ENCODE measurements around the gene CIAO2B.

The CIAO2B gene

GRCh38 chr16:66944054-66944441 is 9.8 kb upstream of the CIAO2B start:
- TF ChIP-seq FOXM1 (IDR thresholded peaks at IDR 0.05; ENCODE audit: borderline replicate concordance) (no peak), ELF4 (IDR thresholded peaks at IDR 0.05) (no peak), NFRKB (IDR thresholded peaks at IDR 0.05) (no peak), BHLHE40 (IDR thresholded peaks at IDR 0.05; ENCODE audit: borderline replicate concordance) (no peak), ZNF384 (IDR thresholded peaks at IDR 0.05) (no peak), L3MBTL2 (conservative IDR thresholded peaks at IDR 0.05) (no peak), HDGF (IDR thresholded peaks at IDR 0.05; ENCODE audit: borderline replicate concordance) (no peak), SUZ12 (IDR thresholded peaks at IDR 0.05) (no peak), TARDBP (IDR thresholded peaks at IDR 0.05) (no peak), SP1 (IDR thresholded peaks at IDR 0.05) (no peak), FOXA1 (IDR thresholded peaks at IDR 0.05) (no peak), PKNOX1 (IDR thresholded peaks at IDR 0.05) (no peak), ARNT (IDR thresholded peaks at IDR 0.05) (no peak), FOXK2 (IDR thresholded peaks at IDR 0.05) (no peak), LEF1 (IDR thresholded peaks at IDR 0.05; ENCODE audit: borderline replicate concordance) (no peak), CTBP1 (IDR thresholded peaks at IDR 0.05; ENCODE audit: borderline replicate concordance) (no peak)
- POLR2A ChIA-PET = interaction anchor here (1.2 kb wide), 1 partner anchor 17 kb away, joined by 3 read pairs; no protein-coding TSS in a partner anchor
- DNase-seq (ENCODE audit: extremely low spot score) = no peak
- CTCF ChIA-PET = interaction anchor here (0.6 to 1.5 kb wide), 3 partner anchors 17 to 53 kb away, joined by 3 to 4 read pairs (median 4); partner anchors contain the start of gene CES3

GRCh38 chr16:66943426-66944053 is 9.3 kb upstream of the CIAO2B start:
- TF ChIP-seq CTBP1 (IDR thresholded peaks at IDR 0.05; ENCODE audit: borderline replicate concordance) = no peak
- TF ChIP-seq BHLHE40 (IDR thresholded peaks at IDR 0.05; ENCODE audit: borderline replicate concordance) = no peak
- TF ChIP-seq HDGF (IDR thresholded peaks at IDR 0.05; ENCODE audit: borderline replicate concordance) = no peak
- TF ChIP-seq ELF4 (IDR thresholded peaks at IDR 0.05) = no peak
- ChIA-PET POLR2A (interaction anchor here (1.2 kb wide), 1 partner anchor 17 kb away, joined by 3 read pairs; no protein-coding TSS in a partner anchor), CTCF (interaction anchor here (0.6 to 1.5 kb wide), 2 partner anchors 17 to 53 kb away, joined by 3 to 4 read pairs; partner anchors contain the start of gene CES3)
- no peak for DNase-seq (ENCODE audit: extremely low spot score)

GRCh38 chr16:66942981-66943380 is 8.8 kb upstream of the CIAO2B start:
- ChIA-PET CTCF (interaction anchor here (1.5 kb wide), 1 partner anchor 18 kb away, joined by 4 read pairs; the partner anchor contains the start of gene CES3), POLR2A (no interaction called here)
- TF ChIP-seq LEF1 (IDR thresholded peaks at IDR 0.05; ENCODE audit: borderline replicate concordance) (no peak), L3MBTL2 (conservative IDR thresholded peaks at IDR 0.05) (no peak), SUZ12 (IDR thresholded peaks at IDR 0.05) (no peak), FOXM1 (IDR thresholded peaks at IDR 0.05; ENCODE audit: borderline replicate concordance) (no peak), SP1 (IDR thresholded peaks at IDR 0.05) (no peak), CTBP1 (IDR thresholded peaks at IDR 0.05; ENCODE audit: borderline replicate concordance) (no peak), HDGF (IDR thresholded peaks at IDR 0.05; ENCODE audit: borderline replicate concordance) (no peak)
- DNase-seq (ENCODE audit: extremely low spot score) = no peak

GRCh38 chr16:66940236-66940635 is 6.0 kb upstream of the CIAO2B start:
- TF ChIP-seq NFRKB (IDR thresholded peaks at IDR 0.05) = no peak
- no peak for TF ChIP-seq HDGF (IDR thresholded peaks at IDR 0.05; ENCODE audit: borderline replicate concordance)
- CTCF ChIA-PET = no interaction called here

GRCh38 chr16:66939366-66939765 is 5.2 kb upstream of the CIAO2B start:
- CTCF ChIA-PET = no interaction called here
- POLR2A ChIA-PET = no interaction called here
- TF ChIP-seq NFRKB (IDR thresholded peaks at IDR 0.05) (no peak), HDGF (IDR thresholded peaks at IDR 0.05; ENCODE audit: borderline replicate concordance) (no peak), ELF4 (IDR thresholded peaks at IDR 0.05) (no peak), FOXK2 (IDR thresholded peaks at IDR 0.05) (no peak), SUZ12 (IDR thresholded peaks at IDR 0.05) (no peak), TARDBP (IDR thresholded peaks at IDR 0.05) (no peak), FOXM1 (IDR thresholded peaks at IDR 0.05; ENCODE audit: borderline replicate concordance) (no peak), CTBP1 (IDR thresholded peaks at IDR 0.05; ENCODE audit: borderline replicate concordance) (no peak), FOXA1 (IDR thresholded peaks at IDR 0.05) (no peak), L3MBTL2 (conservative IDR thresholded peaks at IDR 0.05) (no peak), PKNOX1 (IDR thresholded peaks at IDR 0.05) (no peak), ARNT (IDR thresholded peaks at IDR 0.05) (no peak)
- no peak for DNase-seq (ENCODE audit: extremely low spot score)

More at GRCh38 chr16:66940236-66940635, 6.0 kb upstream of the CIAO2B start:
- POLR2A ChIA-PET = no interaction called here
- no peak for DNase-seq (ENCODE audit: extremely low spot score)

- CTCF ChIA-PET = no interaction called here
- no peak for DNase-seq (ENCODE audit: extremely low spot score)
- POLR2A ChIA-PET = interaction anchor here (1.0 kb wide), 1 partner anchor 23 kb away, joined by 3 read pairs; the partner anchor contains the start of gene CES3
- TF ChIP-seq PKNOX1 (IDR thresholded peaks at IDR 0.05) = no peak
- TF ChIP-seq SP1 (IDR thresholded peaks at IDR 0.05) = no peak
- no peak for TF ChIP-seq FOXA1 (IDR thresholded peaks at IDR 0.05)
- no peak for TF ChIP-seq FOXK2 (IDR thresholded peaks at IDR 0.05)
- TF ChIP-seq LEF1 (IDR thresholded peaks at IDR 0.05; ENCODE audit: borderline replicate concordance) = no peak
- no peak for TF ChIP-seq FOXM1 (IDR thresholded peaks at IDR 0.05; ENCODE audit: borderline replicate concordance)
- TF ChIP-seq BHLHE40 (IDR thresholded peaks at IDR 0.05; ENCODE audit: borderline replicate concordance) = no peak
- TF ChIP-seq ARNT (IDR thresholded peaks at IDR 0.05) = no peak
- no peak for TF ChIP-seq ELF4 (IDR thresholded peaks at IDR 0.05)
- TF ChIP-seq SUZ12 (IDR thresholded peaks at IDR 0.05) = no peak
These were observed 3.6 kb upstream of the CIAO2B start for GRCh38 chr16:66937725-66938337.
